Lung microvascular endothelial cell (primary cell): ENCODE measurements around the gene EXO1. TPM values are rescaled to one million over a fixed set of nuclear protein-coding genes. Genes with fewer than 3 reads are reported as not detected.

ENCODE experiments used
- DNase-seq, 2 donors: peaks; one replicate each; pipeline versions ENCODE4 v3.0.0 to v3.0.0-alpha.2; 2010; ENCODE audit warnings: low read depth in 2 of 2
- total RNA-seq: library from RNA; depleted of rRNA; stranded (reverse); fragments of >200 nt; gene quantifications from 2 replicates; pipeline ENCODE4 v1.2.1, GENCODE V29; 2014

EXO1 gene
- total RNA-seq, 1 donor from 2014 or later, result 1.4 TPM

- DNase-seq, result no peak
Observed at GRCh38 chr1:241888232-241888631, 40.2 kb downstream of the EXO1 start.

- peak in 1 of 2 donors; percentile 13 for DNase-seq
Observed at GRCh38 chr1:241891296-241891695, 43.3 kb downstream of the EXO1 start.

- no peak for DNase-seq
Observed at GRCh38 chr1:241894016-241894415, 46.0 kb downstream of the EXO1 start.

GRCh38 chr1:241895013-241895412 is 47.0 kb downstream of the EXO1 start:
- DNase-seq, result no peak

GRCh38 chr1:241896670-241896962 is 48.6 kb downstream of the EXO1 start:
- DNase-seq, result no peak

GRCh38 chr1:241899210-241899609 is 51.2 kb downstream of the EXO1 start:
- DNase-seq, result no peak

GRCh38 chr1:241900381-241900780 is 52.4 kb downstream of the EXO1 start:
- DNase-seq, result no peak

GRCh38 chr1:241902391-241903065 is 54.5 kb downstream of the EXO1 start:
- no peak for DNase-seq

GRCh38 chr1:241916196-241916595 is 68.2 kb downstream of the EXO1 start:
- no peak for DNase-seq

- no peak for DNase-seq
Observed at GRCh38 chr1:241917487-241917886, 69.5 kb downstream of the EXO1 start.

GRCh38 chr1:241918879-241919278 is 70.9 kb downstream of the EXO1 start:
- peak in 1 of 2 donors; percentile 31 for DNase-seq

GRCh38 chr1:241924080-241924808 is 76.2 kb downstream of the EXO1 start:
- no peak for DNase-seq

- DNase-seq, result peak in 1 of 2 donors; percentile 10
Observed at GRCh38 chr1:241926141-241926540, 78.1 kb downstream of the EXO1 start.

GRCh38 chr1:241927321-241927720 is 79.3 kb downstream of the EXO1 start:
- DNase-seq, result no peak

GRCh38 chr1:241932845-241933244 is 84.8 kb downstream of the EXO1 start:
- DNase-seq, result no peak

GRCh38 chr1:241934201-241934848 is 86.3 kb downstream of the EXO1 start:
- DNase-seq, result no peak

- no peak for DNase-seq
Observed at GRCh38 chr1:241934866-241935265, 86.9 kb downstream of the EXO1 start.

Other genes starting within 250 kb of the EXO1 start
- 8.9 and 9.9 TPM in 2 replicates for gene CHML, start 207.8 kb upstream of the EXO1 start, total RNA-seq
- gene OPN3, start 207.8 kb upstream of the EXO1 start, total RNA-seq, result 10.9 and 26.2 TPM in 2 replicates
- not detected in 2 replicates for gene WDR64, start 195.9 kb upstream of the EXO1 start, total RNA-seq
- not detected in 2 replicates for gene BECN2, start 109.6 kb downstream of the EXO1 start, total RNA-seq
- gene MAP1LC3C, start 150.9 kb downstream of the EXO1 start, total RNA-seq, result under 0.01 TPM in 1 of 2 replicates, not detected in the other